OCI-LY1 (cell line): ENCODE measurements around the gene UNC80.

Experiments used
- EZH2 ChIP-seq: fragments of 200-600 bp; sonication (generic), shearing (Covaris generic); IDR thresholded peaks from 2 replicates; pipeline ENCODE4 v1.8.0; 2017; ENCODE audit warnings: borderline replicate concordance, mixed run types, mild to moderate bottlenecking, antibody characterized with exemption, low read length, moderate library complexity, mixed read lengths
- TF ChIP-seq, protein P1 (sequence below): fragments of 200-600 bp; sonication (generic), shearing (Covaris generic); IDR thresholded peaks from 2 replicates; pipeline ENCODE4 v1.5.1; 2017; ENCODE audit warnings: mild to moderate bottlenecking, antibody characterized with exemption, low read length, moderate library complexity, mixed read lengths

DNA sequence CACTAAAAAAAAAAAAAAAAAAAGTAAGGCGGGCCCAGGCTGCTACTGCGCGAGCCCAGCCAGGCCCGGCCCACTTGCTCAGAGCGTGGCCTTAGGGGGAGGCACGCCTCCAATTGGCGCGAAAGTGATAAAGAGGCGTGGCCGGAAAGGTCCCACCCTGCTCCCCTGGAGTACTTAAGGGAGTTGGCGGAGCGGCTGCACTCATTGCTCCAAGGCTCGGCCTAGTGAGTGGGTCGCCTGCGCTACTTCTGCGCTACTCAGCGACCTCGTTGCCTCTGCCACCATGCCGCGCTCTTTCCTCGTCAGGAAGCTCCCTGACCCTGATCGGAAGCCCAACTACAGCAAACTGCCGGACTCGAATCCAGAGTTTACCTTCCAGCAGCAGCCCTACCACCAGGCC, 36.9 kb downstream of the UNC80 start:
- TF ChIP-seq, protein P1, sequence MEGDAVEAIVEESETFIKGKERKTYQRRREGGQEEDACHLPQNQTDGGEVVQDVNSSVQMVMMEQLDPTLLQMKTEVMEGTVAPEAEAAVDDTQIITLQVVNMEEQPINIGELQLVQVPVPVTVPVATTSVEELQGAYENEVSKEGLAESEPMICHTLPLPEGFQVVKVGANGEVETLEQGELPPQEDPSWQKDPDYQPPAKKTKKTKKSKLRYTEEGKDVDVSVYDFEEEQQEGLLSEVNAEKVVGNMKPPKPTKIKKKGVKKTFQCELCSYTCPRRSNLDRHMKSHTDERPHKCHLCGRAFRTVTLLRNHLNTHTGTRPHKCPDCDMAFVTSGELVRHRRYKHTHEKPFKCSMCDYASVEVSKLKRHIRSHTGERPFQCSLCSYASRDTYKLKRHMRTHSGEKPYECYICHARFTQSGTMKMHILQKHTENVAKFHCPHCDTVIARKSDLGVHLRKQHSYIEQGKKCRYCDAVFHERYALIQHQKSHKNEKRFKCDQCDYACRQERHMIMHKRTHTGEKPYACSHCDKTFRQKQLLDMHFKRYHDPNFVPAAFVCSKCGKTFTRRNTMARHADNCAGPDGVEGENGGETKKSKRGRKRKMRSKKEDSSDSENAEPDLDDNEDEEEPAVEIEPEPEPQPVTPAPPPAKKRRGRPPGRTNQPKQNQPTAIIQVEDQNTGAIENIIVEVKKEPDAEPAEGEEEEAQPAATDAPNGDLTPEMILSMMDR = no peak
- no peak for TF ChIP-seq EZH2
